SK-N-MC (cell line): ENCODE data around the gene MIS18A.

Experiments
- EZH2 ChIP-seq: fragments of 200-600 bp; sonication (generic); IDR thresholded peaks from one replicate; pipeline ENCODE4 v1.6.1; 2017; ENCODE audit warnings: antibody characterized with exemption
- FOXP2 ChIP-seq: optimal IDR thresholded peaks from 2 replicates; pipeline ENCODE3; 2011; ENCODE audit warnings: mild to moderate bottlenecking, moderate library complexity; ENCODE audit not compliant: insufficient read depth; ENCODE audit errors: extremely low read length, control extremely low read depth
- POLR2AphosphoS5 ChIP-seq: IDR thresholded peaks from 2 replicates; pipeline ENCODE4 v1.6.1; 2012; ENCODE audit warnings: mild to moderate bottlenecking, low read depth, low read length, borderline replicate concordance

- TF ChIP-seq POLR2AphosphoS5, result no peak
- TF ChIP-seq EZH2, result no peak
- TF ChIP-seq FOXP2, result no peak
Measured at GRCh38 chr21:32252136-32252535, 26.7 kb downstream of the MIS18A start.
